Stromal cell of bone marrow (primary cell): ENCODE measurements around the gene FSHB.
"Not testable (repeated sequence)": the region's sequence is repeated elsewhere in the genome, so short reads cannot be mapped to it uniquely, and the experiment has no call there.

ENCODE experiments used
- DNase-seq: peaks from one replicate; pipeline ENCODE4 v3.0.0-alpha.2; 2012; ENCODE audit warnings: low read depth

The FSHB gene

DNA sequence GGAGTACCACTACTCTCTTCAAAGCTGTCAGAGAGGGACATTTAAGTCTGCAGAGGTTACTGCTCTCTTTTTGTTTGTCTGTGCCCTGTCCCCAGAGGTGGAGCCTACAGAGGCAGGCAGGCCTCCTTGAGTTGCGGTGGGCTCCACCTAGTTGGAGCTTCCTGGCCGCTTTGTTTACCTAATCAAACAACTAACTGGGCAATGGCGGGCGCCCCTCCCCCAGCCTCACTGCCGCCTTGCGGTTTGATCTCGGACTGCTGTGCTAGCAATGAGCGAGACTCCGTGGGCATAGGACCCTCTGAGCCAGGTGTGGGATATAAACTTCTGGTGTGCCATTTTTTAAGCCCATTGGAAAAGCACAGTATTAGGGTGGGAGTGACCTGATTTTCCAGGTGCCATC lies 37.8 kb downstream of the FSHB start:
- not testable (repeated sequence) for DNase-seq

DNA sequence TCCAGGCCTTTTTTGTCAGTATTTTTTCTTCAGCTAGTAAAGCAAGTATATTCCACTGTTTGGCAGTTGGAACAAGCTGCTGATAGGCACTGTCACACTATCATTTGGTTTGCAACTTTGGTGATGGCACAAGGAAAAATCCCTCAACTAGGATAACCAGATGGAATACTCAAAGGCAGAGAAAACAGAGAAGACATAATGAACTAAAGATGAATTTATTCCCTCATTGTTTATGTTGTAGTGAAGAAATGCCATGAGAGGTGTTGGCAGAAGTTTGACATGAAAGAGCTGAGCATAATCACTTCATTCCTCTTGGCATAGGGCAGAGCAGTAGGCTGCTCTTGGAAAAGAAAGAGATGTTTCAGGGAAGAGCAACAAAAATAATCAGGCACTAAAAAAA lies 39.9 kb downstream of the FSHB start:
- no peak for DNase-seq

DNA sequence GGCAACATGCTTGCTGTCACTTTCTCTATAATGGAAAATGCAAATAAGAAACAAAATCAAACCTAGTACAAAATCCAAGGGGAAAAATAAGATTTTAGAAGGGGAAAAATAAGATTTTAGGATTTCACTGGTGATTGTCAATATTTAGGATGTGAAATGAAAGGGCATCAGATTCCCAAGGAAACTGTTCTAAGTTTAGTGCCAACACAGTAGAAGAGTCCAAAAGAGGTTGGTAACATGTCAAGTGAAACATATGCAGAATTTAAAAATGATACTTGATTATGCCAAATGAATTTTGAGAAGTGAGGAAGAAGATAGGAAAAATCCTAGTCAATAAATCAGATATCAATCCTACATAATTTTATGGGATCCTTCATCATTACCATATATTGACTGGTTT lies 46.4 kb downstream of the FSHB start:
- DNase-seq = no peak

DNA sequence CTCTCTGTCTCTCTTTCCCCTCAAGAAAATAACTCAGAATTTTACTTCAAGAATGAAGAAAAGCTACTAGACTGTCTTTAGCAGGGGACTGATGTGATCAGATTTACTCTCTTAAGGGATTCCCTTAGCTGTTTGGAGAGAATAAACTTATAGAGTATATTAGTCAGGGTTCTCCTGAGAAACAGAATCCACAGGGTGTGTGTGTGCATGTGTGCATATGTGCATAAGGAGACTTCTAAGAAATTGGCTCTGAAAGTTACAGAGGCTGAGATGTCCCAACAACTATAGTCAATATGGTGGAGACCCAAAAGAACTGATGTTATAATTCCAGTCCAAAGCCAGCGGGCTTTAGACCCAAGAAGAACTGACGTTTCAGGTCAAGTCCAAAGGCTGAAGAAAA lies 49.0 kb downstream of the FSHB start:
- no peak for DNase-seq

DNA sequence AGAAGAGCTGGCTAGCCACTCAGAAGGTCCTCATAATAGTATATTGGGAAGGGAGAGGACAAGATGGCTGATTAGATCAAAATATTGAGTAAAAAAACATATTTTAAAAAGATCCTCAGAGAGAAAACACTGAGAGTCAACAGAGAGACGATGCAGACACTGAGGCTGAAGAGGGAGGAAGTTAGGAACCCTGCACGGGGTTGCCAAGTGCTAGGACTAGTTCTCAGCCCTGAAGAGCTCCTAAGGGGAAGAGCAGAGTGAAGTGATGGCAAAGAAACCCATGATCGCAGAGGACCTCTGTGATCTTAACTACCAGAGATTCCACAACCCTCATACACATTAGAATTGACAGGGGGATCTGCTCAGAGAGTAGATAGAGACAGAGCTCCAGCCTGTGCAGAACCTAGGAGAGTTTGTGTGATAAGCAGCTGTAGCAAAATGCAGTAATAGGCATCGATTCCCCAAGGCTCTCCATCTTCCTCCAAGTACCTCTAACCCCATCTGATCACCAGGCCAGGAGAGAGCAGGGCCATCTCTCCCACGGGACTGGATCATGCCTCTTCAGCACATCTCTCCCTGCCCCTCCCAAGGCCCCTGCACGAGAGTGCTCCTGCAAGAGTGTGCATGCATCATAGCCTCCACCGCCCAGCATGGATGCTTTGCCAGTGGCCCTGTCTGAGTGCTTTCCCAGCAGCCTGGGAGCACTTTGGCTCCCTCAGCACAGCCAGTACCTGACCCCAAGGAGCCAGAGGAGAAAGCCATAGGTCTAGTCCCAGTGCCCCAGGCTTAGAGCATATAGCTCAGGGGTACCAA lies 50.9 kb downstream of the FSHB start:
- DNase-seq = no peak

DNA sequence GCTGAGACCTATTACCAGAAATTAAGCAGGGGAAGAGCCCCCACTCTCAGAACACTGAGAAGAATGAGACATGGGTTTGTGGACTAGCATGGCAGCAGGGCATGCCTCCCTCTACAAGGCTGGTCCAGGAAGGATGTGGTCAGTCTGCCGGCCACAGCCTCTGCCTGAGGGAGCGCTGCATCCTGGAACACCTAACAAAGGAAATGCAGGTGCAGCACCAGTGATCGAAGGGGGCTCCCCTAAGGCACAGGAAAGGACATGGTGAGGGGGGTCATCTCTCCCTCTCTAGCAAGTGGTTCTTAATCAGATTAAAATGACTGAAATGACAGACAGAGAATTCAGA lies 51.4 kb downstream of the FSHB start:
- no peak for DNase-seq
